Small intestine (tissue), 4 donors: Measurements from ENCODE around the gene CYBC1. TPM values are rescaled to one million over a fixed set of nuclear protein-coding genes. Genes with fewer than 3 reads are reported as not detected.

Source experiments
- polyA plus RNA-seq, 4 donors: library from polyadenylated mRNA; stranded (reverse) in 3 of 4; unstranded in 1 of 4; fragments of 200-250 nt in 3 of 4; fragments of 120-200 nt in 1 of 4; gene quantifications; one replicate each; pipeline versions ENCODE4 v1.2.1 to v1.2.3, GENCODE V29; 2013
- donor health status: healthy with polysubstance abuse.
- donor health status: Bipolar disorder and iron deficiency.
- donor health status: healthy.

Gene CYBC1
- polyA plus RNA-seq, 4 donors: 37.6 to 57.8 (median 41.2) TPM

Other genes starting within 250 kb of the CYBC1 start
- 10 to 100 TPM; 36.7 to 97.3 (median 44.6) TPM for gene CCDC57, start 237.9 kb downstream of the CYBC1 start, polyA plus RNA-seq
- gene SLC16A3, start 221.7 kb downstream of the CYBC1 start, polyA plus RNA-seq: 10 to 100 TPM in 2 of 4 donors, 1 to 10 TPM in 2; 5.4 to 33.2 (median 14.5) TPM
- 100 to 1,000 TPM; 111 to 148 (median 137) TPM for gene CSNK1D, start 177.1 kb downstream of the CYBC1 start, polyA plus RNA-seq
- 10 to 100 TPM in 1 of 4 donors, 1 to 10 TPM in 3; 3.4 to 10.8 (median 7.7) TPM for gene CD7, start 133.1 kb downstream of the CYBC1 start, polyA plus RNA-seq
- gene SECTM1, start 117.0 kb downstream of the CYBC1 start, polyA plus RNA-seq: 10 to 100 TPM; 13.6 to 81.9 (median 26.1) TPM
- under 1 TPM in 1 of 4 donors, not detected in 3; 0.07 TPM for gene TEX19, start 91.5 kb downstream of the CYBC1 start, polyA plus RNA-seq
- under 1 TPM in 1 of 4 donors, not detected in 3; 0.06 TPM for gene UTS2R, start 79.0 kb downstream of the CYBC1 start, polyA plus RNA-seq
- 100 to 1,000 TPM in 2 of 4 donors, 10 to 100 TPM in 2; 40.8 to 254 (median 128) TPM for gene HEXD, start 32.4 kb downstream of the CYBC1 start, polyA plus RNA-seq
- 10 to 100 TPM in 2 of 4 donors, 1 to 10 TPM in 2; 7.8 to 23.8 (median 14.6) TPM for gene OGFOD3, start 32.2 kb downstream of the CYBC1 start, polyA plus RNA-seq
- 10 to 100 TPM; 39.2 to 87.0 (median 49.9) TPM for gene NARF, start 8.0 kb upstream of the CYBC1 start, polyA plus RNA-seq
- gene FOXK2, start 69.0 kb upstream of the CYBC1 start, polyA plus RNA-seq: 10 to 100 TPM; 11.6 to 25.9 (median 18.0) TPM
- 10 to 100 TPM; 60.4 to 69.7 (median 66.3) TPM for gene WDR45B, start 197.7 kb upstream of the CYBC1 start, polyA plus RNA-seq
- gene RAB40B, start 247.9 kb upstream of the CYBC1 start, polyA plus RNA-seq: 10 to 100 TPM in 2 of 4 donors, 1 to 10 TPM in 2; 8.1 to 24.5 (median 13.9) TPM